ENCODE measurements around the gene TSPAN17. TPM values are rescaled to one million over a fixed set of nuclear protein-coding genes. Genes with fewer than 3 reads are reported as not detected.

Gene TSPAN17
- total and polyA plus RNA-seq, 10 of the 15 experiments (the other 5 are each of a cell fraction or from before 2014, with no cell fraction given), result 0.24 to 17.1 (median 10.4) TPM

GRCh38 chr5:176654856-176655255 is 7.6 kb downstream of the TSPAN17 start (continued):
- no peak for TF ChIP-seq ZZZ3 (IDR thresholded peaks at IDR 0.05; ENCODE audit: control insufficient read depth, insufficient read length, low read depth)

GRCh38 chr5:176656467-176656990 is 9.2 kb downstream of the TSPAN17 start:
- Histone ChIP-seq H3K4me3 (no peak overlapping the region), H3K27me3 (replicated peaks in 1 of 2; ENCODE audit: control insufficient read depth in 2 of 2, insufficient read depth in 2 of 2, low read length in 1 of 2) (no peaks in the 10 kb centered on the region), H3K9me3 (replicated peaks; ENCODE audit: control insufficient read depth, insufficient read depth, low read length) (no peaks in the 10 kb centered on the region), H3K79me2 (ENCODE audit: control insufficient read depth, insufficient read depth, low read length) (no peaks in the 10 kb centered on the region), H3K27ac (ENCODE audit: control insufficient read depth, insufficient read depth) (no peak overlapping the region), H2AFZ (ENCODE audit: control insufficient read depth, low read depth, low read length) (no peak overlapping the region), H4K20me1 (ENCODE audit: control insufficient read depth, insufficient read depth) (no peaks in the 10 kb centered on the region; the same call in 1 of the 2 replicates), H3K36me3 (ENCODE audit: control insufficient read depth in 2 of 2, insufficient read depth in 2 of 2, low read length in 1 of 2) (no peaks in the 10 kb centered on the region; a peak in 1 of 4 replicates), H3K4me1 (ENCODE audit: control insufficient read depth, insufficient read depth, low read length) (peaks cover 34% of the 10 kb centered on the region), H3K9ac (ENCODE audit: control insufficient read depth, insufficient read depth, low read length) (no peak overlapping the region), H3K4me2 (ENCODE audit: control insufficient read depth, insufficient read depth) (no peak overlapping the region)
- intact Hi-C loops (cut with micrococcal nuclease; ENCODE audit: unreplicated experiment) (no loop called here), in situ Hi-C loops (cut with MboI) (loop anchor here (5.0 kb wide), 1 partner anchor 301 kb away; no protein-coding TSS in a partner anchor)
- DNase-seq (ENCODE audit: low read depth, low spot score), result no peak
- SMC1A ChIA-PET (ENCODE audit: uncharacterized antibody, unreplicated experiment), result interaction anchor here (0.6 to 3.1 kb wide), 2 partner anchors 83 to 455 kb away, joined by 3 to 8 read pairs; no protein-coding TSS in a partner anchor
- FAIRE-seq, result no peak
- CTCF ChIA-PET, result interaction anchor here (1.1 to 6.3 kb wide), 2 partner anchors 413 to 456 kb away, joined by 3 to 102 read pairs; no protein-coding TSS in a partner anchor
- BruUV-seq (replicated peaks), result no TSS peak
- 70% methylated on average over 13 of the region's 13 CpGs for WGBS (ENCODE audit: insufficient coverage, insufficient replicate concordance, low lambda C conversion rate, missing lambda C conversion rate)
- POLR2A ChIA-PET, result interaction anchor here (0.7 kb wide), 1 partner anchor 10 kb away, joined by 3 read pairs; no protein-coding TSS in a partner anchor
- TF ChIP-seq SUPT20H (IDR thresholded peaks at IDR 0.05; ENCODE audit: borderline replicate concordance, control insufficient read depth, low read depth, low read length), result no peak
- TF ChIP-seq, protein P1, sequence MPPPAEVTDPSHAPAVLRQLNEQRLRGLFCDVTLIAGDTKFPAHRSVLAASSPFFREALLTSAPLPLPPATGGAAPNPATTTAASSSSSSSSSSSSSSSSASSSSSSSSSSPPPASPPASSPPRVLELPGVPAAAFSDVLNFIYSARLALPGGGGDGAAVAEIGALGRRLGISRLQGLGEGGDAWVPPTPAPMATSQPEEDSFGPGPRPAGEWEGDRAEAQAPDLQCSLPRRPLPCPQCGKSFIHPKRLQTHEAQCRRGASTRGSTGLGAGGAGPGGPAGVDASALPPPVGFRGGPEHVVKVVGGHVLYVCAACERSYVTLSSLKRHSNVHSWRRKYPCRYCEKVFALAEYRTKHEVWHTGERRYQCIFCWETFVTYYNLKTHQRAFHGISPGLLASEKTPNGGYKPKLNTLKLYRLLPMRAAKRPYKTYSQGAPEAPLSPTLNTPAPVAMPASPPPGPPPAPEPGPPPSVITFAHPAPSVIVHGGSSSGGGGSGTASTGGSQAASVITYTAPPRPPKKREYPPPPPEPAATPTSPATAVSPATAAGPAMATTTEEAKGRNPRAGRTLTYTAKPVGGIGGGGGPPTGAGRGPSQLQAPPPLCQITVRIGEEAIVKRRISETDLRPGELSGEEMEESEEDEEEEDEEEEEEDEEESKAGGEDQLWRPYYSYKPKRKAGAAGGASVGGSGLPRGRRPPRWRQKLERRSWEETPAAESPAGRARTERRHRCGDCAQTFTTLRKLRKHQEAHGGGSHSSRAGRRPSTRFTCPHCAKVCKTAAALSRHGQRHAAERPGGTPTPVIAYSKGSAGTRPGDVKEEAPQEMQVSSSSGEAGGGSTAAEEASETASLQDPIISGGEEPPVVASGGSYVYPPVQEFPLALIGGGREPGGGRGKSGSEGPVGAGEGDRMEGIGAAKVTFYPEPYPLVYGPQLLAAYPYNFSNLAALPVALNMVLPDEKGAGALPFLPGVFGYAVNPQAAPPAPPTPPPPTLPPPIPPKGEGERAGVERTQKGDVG (CRISPR knock-in tag; IDR thresholded peaks at IDR 0.05), result no peak
- TF ChIP-seq, protein P2, sequence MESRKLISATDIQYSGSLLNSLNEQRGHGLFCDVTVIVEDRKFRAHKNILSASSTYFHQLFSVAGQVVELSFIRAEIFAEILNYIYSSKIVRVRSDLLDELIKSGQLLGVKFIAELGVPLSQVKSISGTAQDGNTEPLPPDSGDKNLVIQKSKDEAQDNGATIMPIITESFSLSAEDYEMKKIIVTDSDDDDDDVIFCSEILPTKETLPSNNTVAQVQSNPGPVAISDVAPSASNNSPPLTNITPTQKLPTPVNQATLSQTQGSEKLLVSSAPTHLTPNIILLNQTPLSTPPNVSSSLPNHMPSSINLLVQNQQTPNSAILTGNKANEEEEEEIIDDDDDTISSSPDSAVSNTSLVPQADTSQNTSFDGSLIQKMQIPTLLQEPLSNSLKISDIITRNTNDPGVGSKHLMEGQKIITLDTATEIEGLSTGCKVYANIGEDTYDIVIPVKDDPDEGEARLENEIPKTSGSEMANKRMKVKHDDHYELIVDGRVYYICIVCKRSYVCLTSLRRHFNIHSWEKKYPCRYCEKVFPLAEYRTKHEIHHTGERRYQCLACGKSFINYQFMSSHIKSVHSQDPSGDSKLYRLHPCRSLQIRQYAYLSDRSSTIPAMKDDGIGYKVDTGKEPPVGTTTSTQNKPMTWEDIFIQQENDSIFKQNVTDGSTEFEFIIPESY (IDR thresholded peaks at IDR 0.05), result no peak
- TF ChIP-seq HDAC6 (IDR thresholded peaks at IDR 0.05; ENCODE audit: unreplicated experiment), result no peak
- no peak for TF ChIP-seq DPF2 (IDR thresholded peaks at IDR 0.05)
- no peak for TF ChIP-seq KAT2A (conservative IDR thresholded peaks at IDR 0.05; ENCODE audit: control insufficient read depth, low read depth, low read length)
- TF ChIP-seq HDAC2 (IDR thresholded peaks at IDR 0.05), result no peak
- no peak for TF ChIP-seq ZNF217 (IDR thresholded peaks at IDR 0.05)
- no peak for TF ChIP-seq SREBF2 (IDR thresholded peaks at IDR 0.05; ENCODE audit: low read length)
- RAD21 ChIA-PET (ENCODE audit: unreplicated experiment), result interaction anchor here (1.3 to 4.8 kb wide), 2 partner anchors 148 to 454 kb away, joined by 3 to 43 read pairs; no protein-coding TSS in a partner anchor
- no peak for ATAC-seq
